OCI-LY7 (cell line): ENCODE results near the gene RALBP1.

ENCODE experiments used
- CTCF ChIP-seq: fragments of 200-600 bp; sonication (generic); conservative IDR thresholded peaks from 2 replicates; pipeline ENCODE4 v1.5.1; 2014; ENCODE audit warnings: mild to moderate bottlenecking, antibody characterized with exemption, low read length, moderate library complexity, mixed read lengths
- EZH2phosphoT487 ChIP-seq: fragments of 200-600 bp; sonication (generic); IDR thresholded peaks from 2 replicates; pipeline ENCODE4 v1.6.1; 2018; ENCODE audit warnings: low read depth, borderline replicate concordance, mild to moderate bottlenecking, mixed run types, antibody characterized with exemption, low read length, moderate library complexity, mixed read lengths

DNA sequence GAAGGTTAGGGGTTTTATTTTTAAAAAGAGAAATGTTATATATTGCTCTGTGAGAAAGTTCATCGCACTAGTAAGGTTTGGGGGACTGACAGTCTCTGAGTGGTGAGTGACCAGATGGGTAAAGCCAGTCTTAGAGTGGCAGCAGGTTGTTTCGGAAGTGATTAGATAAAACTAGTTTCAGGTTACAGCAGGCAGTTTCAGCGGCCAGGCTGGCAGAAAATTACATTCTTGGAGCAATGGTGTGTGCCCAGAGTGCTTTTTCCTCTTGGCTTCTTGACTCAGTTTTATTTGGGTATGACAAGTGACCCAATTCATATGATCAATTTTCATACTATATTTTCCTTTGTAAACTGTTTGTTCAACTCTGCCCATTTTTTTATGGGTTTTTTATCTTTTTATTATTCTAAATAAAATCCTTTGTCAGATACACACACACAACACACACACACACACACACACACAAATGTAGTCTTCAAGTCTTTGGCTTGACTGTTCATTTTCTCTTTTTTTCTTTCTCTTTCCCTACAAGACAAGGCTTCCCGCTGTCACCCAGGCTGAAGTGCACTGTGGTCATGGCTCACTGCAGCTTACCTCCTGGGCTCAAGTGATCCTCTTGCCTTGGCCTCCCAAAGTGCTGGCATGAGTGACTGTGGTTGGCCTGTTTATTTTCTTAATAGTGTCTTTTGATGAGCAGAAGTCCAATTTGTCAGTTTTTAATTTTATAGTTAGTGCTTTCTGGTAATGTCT is 30.9 kb downstream of the RALBP1 start:
- TF ChIP-seq CTCF (no peak), EZH2phosphoT487 (no peak)
